GM10266 (cell line): ENCODE measurements around the gene TRIM72.
A peak's percentile ranks its signal among the peaks of the same experiment; 100 is the strongest.
"Not testable (repeated sequence)": the region's sequence is repeated elsewhere in the genome, so short reads cannot be mapped to it uniquely, and the experiment has no call there.

Source experiments
- DNase-seq: peaks from one replicate; pipeline ENCODE4 v3.0.0; 2012; ENCODE audit errors: extremely low spot score
- CTCF ChIP-seq: IDR thresholded peaks from 2 replicates; pipeline ENCODE4 v1.5.1; 2012; ENCODE audit warnings: mild to moderate bottlenecking, low read depth; ENCODE audit not compliant: control insufficient read depth, insufficient read depth; ENCODE audit errors: missing control alignments

The TRIM72 gene

GRCh38 chr16:31199430-31200041, 14.4 kb upstream of the TRIM72 start:
- no peak for DNase-seq
- no peak for TF ChIP-seq CTCF

- DNase-seq = not testable (repeated sequence)
Observed at GRCh38 chr16:31200111-31200510, 13.8 kb upstream of the TRIM72 start.

GRCh38 chr16:31200821-31201568, 12.9 kb upstream of the TRIM72 start:
- DNase-seq = no peak
- TF ChIP-seq CTCF = peak; percentile 16

GRCh38 chr16:31201582-31202413, 12.1 kb upstream of the TRIM72 start:
- no peak for TF ChIP-seq CTCF
- no peak for DNase-seq

- DNase-seq = no peak
- TF ChIP-seq CTCF = no peak
Observed at GRCh38 chr16:31202414-31203375, 11.2 kb upstream of the TRIM72 start, which contains the start of gene PYCARD. PYCARD (minus strand) TSS chr16:31202760; CDS start chr16:31202690, 70 bp downstream.

- no peak for TF ChIP-seq CTCF
Observed at GRCh38 chr16:31204871-31205666, 8.8 kb upstream of the TRIM72 start.

More at GRCh38 chr16:31204871-31205666, 8.8 kb upstream of the TRIM72 start:
- no peak for DNase-seq
